H1 (cell line): ENCODE results near the gene SLITRK2. TPM values are rescaled to one million over a fixed set of nuclear protein-coding genes. Genes with fewer than 3 reads are reported as not detected.
A peak's percentile ranks its signal among the peaks of the same experiment; 100 is the strongest.

Experiments used
- CTCF ChIA-PET: fragments of 300-600 bp; sonication (Branson Sonifier 250); formaldehyde crosslinking; loops from one replicate; lab custom pipeline; 2021; ENCODE audit not compliant: partially characterized antibody; lab: Charles Lee
- POLR2A ChIA-PET: fragments of 300-600 bp; sonication (Branson Sonifier 250); formaldehyde crosslinking; loops from one replicate; lab custom pipeline; 2021; ENCODE audit warnings: inconsistent platforms; ENCODE audit not compliant: partially characterized antibody; lab: Charles Lee
- DNase-seq, 2 experiments: peaks; one replicate each; pipeline versions ENCODE4 v3.0.0 to v3.0.0-alpha.2; 2010 to 2022; ENCODE audit warnings: low spot score in 2 of 2, low read depth in 1 of 2, mixed read lengths in 1 of 2
- FAIRE-seq: peaks from 2 replicates; lab custom pipeline; 2011; peaks lifted over from hg19 to GRCh38; lab: Jason Lieb, UNC
- H2AFZ ChIP-seq: 2 replicates; pipeline ENCODE4 v1.8.1; 2012; ENCODE audit warnings: low read length, inconsistent platforms
- H2AK5ac ChIP-seq: 2 replicates; pipeline ENCODE4 v1.6.1; 2013; ENCODE audit warnings: low read depth, low read length
- H2BK120ac ChIP-seq: replicated peaks from 2 replicates; pipeline ENCODE3; 2013; ENCODE audit warnings: low read depth, low read length, inconsistent platforms
- H2BK12ac ChIP-seq: 2 replicates; pipeline ENCODE4 v1.6.1; 2013; ENCODE audit warnings: low read depth, low read length
- H2BK15ac ChIP-seq: 2 replicates; pipeline ENCODE4 v1.6.1; 2013; ENCODE audit warnings: low read length
- H2BK20ac ChIP-seq: 2 replicates; pipeline ENCODE4 v1.6.1; 2013; ENCODE audit warnings: low read length
- H2BK5ac ChIP-seq: 2 replicates; pipeline ENCODE4 v1.6.1; 2013; ENCODE audit warnings: low read depth, low read length
- H3K14ac ChIP-seq: 2 replicates; pipeline ENCODE4 v1.6.1; 2013; ENCODE audit warnings: inconsistent platforms; ENCODE audit not compliant: insufficient read length
- H3K18ac ChIP-seq: 2 replicates; pipeline ENCODE4 v1.6.1; 2013; ENCODE audit warnings: low read length; ENCODE audit errors: extremely low read depth
- H3K23ac ChIP-seq: 2 replicates; pipeline ENCODE4 v1.6.1; 2013; ENCODE audit warnings: inconsistent platforms; ENCODE audit not compliant: insufficient read length
- H3K23me2 ChIP-seq: 2 replicates; pipeline ENCODE4 v1.6.1; 2013; ENCODE audit warnings: low read depth, low read length
- H3K27ac ChIP-seq: 2 replicates; pipeline ENCODE4 v1.6.1; 2011; ENCODE audit warnings: low read depth, low read length, inconsistent platforms
- H3K27me3 ChIP-seq, 4 experiments: replicated peaks in 1 of 4; 1 replicate in 1 of 4; 2 replicates in 3 of 4; pipeline versions ENCODE4 v1.6.1 to v1.8.1; 2011 to 2013; ENCODE audit warnings: low read length in 3 of 4, mild to moderate bottlenecking in 3 of 4, inconsistent platforms in 2 of 4, mixed read lengths in 2 of 4, moderate library complexity in 1 of 4; ENCODE audit not compliant: control insufficient read depth in 3 of 4, insufficient read depth in 3 of 4; ENCODE audit errors: extremely low read depth in 1 of 4
- H3K36me3 ChIP-seq, 4 experiments: 2 replicates each; pipeline versions ENCODE4 v1.6.1 to v1.8.1; 2011 to 2013; ENCODE audit warnings: mild to moderate bottlenecking in 4 of 4, low read length in 3 of 4, moderate library complexity in 2 of 4, control low read depth in 1 of 4, inconsistent platforms in 1 of 4; ENCODE audit not compliant: insufficient read depth in 4 of 4, control insufficient read depth in 2 of 4
- H3K4ac ChIP-seq: replicated peaks from 2 replicates; pipeline ENCODE3; 2013; ENCODE audit warnings: low read length, low read depth, mixed read lengths, inconsistent platforms; ENCODE audit not compliant: insufficient read length
- H3K4me1 ChIP-seq, 4 experiments: replicated peaks in 1 of 4; 1 replicate in 1 of 4; 2 replicates in 3 of 4; pipeline versions ENCODE4 v1.6.1 to v1.8.1; 2011 to 2013; ENCODE audit warnings: low read length in 3 of 4, inconsistent platforms in 2 of 4, mixed read lengths in 1 of 4; ENCODE audit not compliant: insufficient read depth in 4 of 4, control insufficient read depth in 3 of 4
- H3K4me2 ChIP-seq, 2 experiments: 2 replicates each; pipeline versions ENCODE4 v1.6.1 to v1.8.1; 2011 to 2013; ENCODE audit warnings: low read depth in 2 of 2, low read length in 2 of 2, control low read depth in 1 of 2, inconsistent platforms in 1 of 2, mild to moderate bottlenecking in 1 of 2; ENCODE audit not compliant: insufficient read depth in 1 of 2
- H3K4me3 ChIP-seq, 4 experiments: fragments of 200-600, 300-600 bp in 1 of 4; sonication (generic), shearing (Covaris generic), sonication (Bioruptor Twin) in 1 of 4; 2 replicates each; pipeline versions ENCODE4 v1.5.1 to v1.8.1; 2011 to 2016; ENCODE audit warnings: low read length in 4 of 4, low read depth in 3 of 4, control low read depth in 2 of 4, inconsistent platforms in 2 of 4, mild to moderate bottlenecking in 2 of 4, mixed read lengths in 1 of 4, moderate library complexity in 1 of 4; ENCODE audit not compliant: insufficient read depth in 2 of 4; ENCODE audit errors: extremely low read depth in 1 of 4
- H3K56ac ChIP-seq: replicated peaks from 2 replicates; pipeline ENCODE3; 2013; ENCODE audit warnings: low read depth, mild to moderate bottlenecking, mixed read lengths, low read length, inconsistent platforms; ENCODE audit not compliant: insufficient read length
- H3K79me1 ChIP-seq: 2 replicates; pipeline ENCODE4 v1.6.1; 2013; ENCODE audit warnings: low read depth, low read length, control low read depth
- H3K79me2 ChIP-seq, 2 experiments: 2 replicates each; pipeline versions ENCODE4 v1.6.1 to v1.8.1; 2012 to 2013; ENCODE audit warnings: low read length in 2 of 2, mild to moderate bottlenecking in 2 of 2, inconsistent platforms in 1 of 2; ENCODE audit not compliant: insufficient read depth in 2 of 2, control insufficient read depth in 1 of 2
- H3K9ac ChIP-seq, 4 experiments: replicated peaks in 1 of 4; 1 replicate in 1 of 4; 2 replicates in 3 of 4; pipeline versions ENCODE4 v1.6.1 to v1.8.1; 2011 to 2013; ENCODE audit warnings: low read depth in 3 of 4, low read length in 3 of 4, control low read depth in 2 of 4, mild to moderate bottlenecking in 2 of 4, moderate library complexity in 2 of 4, inconsistent platforms in 1 of 4; ENCODE audit errors: extremely low read depth in 1 of 4
- H3K9me3 ChIP-seq, 2 experiments: 2 replicates each; pipeline versions ENCODE4 v1.6.1 to v1.8.1; 2012 to 2013; ENCODE audit warnings: mild to moderate bottlenecking in 2 of 2, moderate library complexity in 2 of 2, control low read depth in 1 of 2, inconsistent platforms in 1 of 2, low read depth in 1 of 2, low read length in 1 of 2, mixed read lengths in 1 of 2; ENCODE audit not compliant: insufficient read depth in 2 of 2
- H4K20me1 ChIP-seq, 2 experiments: replicated peaks in 1 of 2; 2 replicates each; pipeline versions ENCODE3 to v1.8.1; 2011 to 2013; ENCODE audit warnings: inconsistent platforms in 2 of 2, low read length in 2 of 2, mild to moderate bottlenecking in 1 of 2; ENCODE audit not compliant: insufficient read depth in 2 of 2, control insufficient read depth in 1 of 2
- H4K5ac ChIP-seq: 2 replicates; pipeline ENCODE4 v1.6.1; 2013; ENCODE audit warnings: low read length, low read depth, mixed read lengths, inconsistent platforms; ENCODE audit not compliant: insufficient read length
- H4K8ac ChIP-seq: 2 replicates; pipeline ENCODE4 v1.8.0; 2013; ENCODE audit warnings: mild to moderate bottlenecking, moderate library complexity, low read length, inconsistent platforms; ENCODE audit not compliant: insufficient read depth; ENCODE audit errors: extremely low read depth
- H4K91ac ChIP-seq: replicated peaks from 2 replicates; pipeline ENCODE3; 2013; ENCODE audit warnings: low read length, mixed read lengths, inconsistent platforms; ENCODE audit not compliant: insufficient read length
- EZH2 ChIP-seq: fragments of 200-600 bp; sonication (generic); IDR thresholded peaks from 2 replicates; pipeline ENCODE4 v1.7.1; 2012; ENCODE audit warnings: low read depth, mild to moderate bottlenecking, moderate library complexity, low read length, inconsistent platforms; ENCODE audit not compliant: severe bottlenecking
- FOSL1 ChIP-seq: IDR thresholded peaks from 2 replicates; pipeline ENCODE4 v1.6.1; 2011; ENCODE audit warnings: mild to moderate bottlenecking, low read depth, low read length, moderate library complexity; ENCODE audit not compliant: insufficient read depth
- KDM4A ChIP-seq: IDR thresholded peaks from one replicate; pipeline ENCODE4 v1.7.1; 2012; ENCODE audit warnings: low read depth, mild to moderate bottlenecking, moderate library complexity, low read length, inconsistent platforms; ENCODE audit not compliant: severe bottlenecking
- POLR2A ChIP-seq, 2 experiments: IDR thresholded peaks; 1 replicate in 1 of 2; 2 replicates in 1 of 2; pipeline ENCODE4 v1.6.1; 2011; ENCODE audit warnings: low read depth in 2 of 2, low read length in 2 of 2, mild to moderate bottlenecking in 2 of 2; ENCODE audit errors: control extremely low read depth in 1 of 2
- RBBP5 ChIP-seq: IDR thresholded peaks from 2 replicates; pipeline ENCODE4 v1.7.1; 2012; ENCODE audit warnings: low read depth, mild to moderate bottlenecking, inconsistent platforms, low read length, moderate library complexity, borderline replicate concordance
- SAP30 ChIP-seq: fragments of 300-600 bp; sonication (generic); IDR thresholded peaks from 2 replicates; pipeline ENCODE4 v1.7.1; 2012; ENCODE audit warnings: low read length, moderate library complexity, mild to moderate bottlenecking, inconsistent platforms; ENCODE audit not compliant: insufficient read depth, insufficient replicate concordance
- USF2 ChIP-seq: IDR thresholded peaks from 2 replicates; pipeline ENCODE4 v1.6.1; 2011; ENCODE audit warnings: low read length, improper control_type of control experiment
- WGBS, 2 experiments: shearing (Covaris generic) in 1 of 2; methylation state at CpG; one replicate each; pipeline versions ENCODE4 v1.1.6 to v1.1.7; 2013 to 2015; ENCODE audit warnings: low lambda C conversion rate in 2 of 2, mixed read lengths in 2 of 2, inconsistent platforms in 1 of 2, low coverage in 1 of 2, missing lambda C conversion rate in 1 of 2; ENCODE audit not compliant: insufficient replicate concordance in 2 of 2, insufficient coverage in 1 of 2, insufficient read length in 1 of 2; ENCODE audit errors: extremely low coverage in 1 of 2, missing lambda C conversion rate in 1 of 2; 5-methylcytosine and 5-hydroxymethylcytosine counted together
- polyA plus RNA-seq, 7 experiments: library from polyadenylated mRNA; depleted of rRNA in 3 of 7; stranded (reverse) in 5 of 7; unstranded in 2 of 7; fragments of >200 nt in 5 of 7; fragments of 200-250 nt in 2 of 7; gene quantifications; 1 replicate in 5 of 7; 2 replicates in 1 of 7; 4 replicates in 1 of 7; pipeline versions ENCODE4 v1.2.1 to v1.2.3, GENCODE V29; 2011 to 2013; ENCODE audit warnings: missing spikeins in 2 of 7, mixed read lengths in 2 of 7
- total RNA-seq: library from RNA; stranded (reverse); fragmentation: NEBNext Ultra II Directional; extraction: Animal tissue kit (Norgen Biotek cat#: 25700); gene quantifications from 2 replicates; pipeline ENCODE4 v1.2.1, GENCODE V29; 2021
- TF ChIP-seq, protein P1 (sequence below): IDR thresholded peaks from 2 replicates; pipeline ENCODE4 v1.6.1; 2012; ENCODE audit warnings: inconsistent platforms

Gene SLITRK2
- total and polyA plus RNA-seq, 2 of the 8 experiments (the other 6 are each of a cell fraction or from before 2014, with no cell fraction given), result 0.14 to 0.39 TPM

GRCh38 chrX:145818186-145819113, 821 bp downstream of the SLITRK2 start:
- Histone ChIP-seq H3K27ac (no peak overlapping the region), H2BK20ac (no peak overlapping the region), H4K5ac (no peak overlapping the region), H3K18ac (no peak overlapping the region), H4K8ac (no peak overlapping the region), H3K79me1 (no peaks in the 10 kb centered on the region), H3K23me2 (peaks cover 13% of the 10 kb centered on the region; the same call in 1 of the 2 replicates), H2BK15ac (no peak overlapping the region; the same call in 1 of the 2 replicates), H3K4ac (no peak overlapping the region), H3K4me1 (peaks cover 0 to 8% (median 3%) of the 10 kb centered on the region in 4 experiments; a peak in 4 of 7 replicates), H3K4me3 (peak overlapping the region; percentile 37 to 65 (median 39)), H3K14ac (no peak overlapping the region), H2BK12ac (no peak overlapping the region), H2BK120ac (no peak overlapping the region), H3K9me3 (no peaks in the 10 kb centered on the region), H2AFZ (peak overlapping the region; percentile 32; the same call in 1 of the 2 replicates), H3K56ac (no peak overlapping the region), H2AK5ac (no peak overlapping the region), H4K91ac (no peak overlapping the region), H4K20me1 (peaks cover 0 to 2% of the 10 kb centered on the region in 2 experiments), H3K9ac (no peak overlapping the region; a peak in 1 of 7 replicates), H2BK5ac (no peak overlapping the region), H3K36me3 (no peaks in the 10 kb centered on the region), H3K4me2 (peak overlapping the region; percentile 80 to 89), H3K23ac (no peak overlapping the region), H3K27me3 (peaks cover 43 to 92% (median 73%) of the 10 kb centered on the region in 4 experiments), H3K79me2 (no peaks in the 10 kb centered on the region)
- FAIRE-seq (no peak), DNase-seq (peak in 1 of 2 experiments; percentile 57)
- ChIA-PET CTCF (interaction anchor here (1.1 kb wide), 1 partner anchor 335 kb away, joined by 3 read pairs; no protein-coding TSS in a partner anchor), POLR2A (no interaction called here)
- 1% methylated on average over 22 of the region's 70 CpGs; no CpG with 5 or more reads in 1 of the 2 experiments for WGBS, 2 experiments
- TF ChIP-seq, protein P1, sequence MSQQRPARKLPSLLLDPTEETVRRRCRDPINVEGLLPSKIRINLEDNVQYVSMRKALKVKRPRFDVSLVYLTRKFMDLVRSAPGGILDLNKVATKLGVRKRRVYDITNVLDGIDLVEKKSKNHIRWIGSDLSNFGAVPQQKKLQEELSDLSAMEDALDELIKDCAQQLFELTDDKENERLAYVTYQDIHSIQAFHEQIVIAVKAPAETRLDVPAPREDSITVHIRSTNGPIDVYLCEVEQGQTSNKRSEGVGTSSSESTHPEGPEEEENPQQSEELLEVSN, result peak; percentile 36; the same call in 1 of the 2 replicates
- no peak for TF ChIP-seq SAP30
- TF ChIP-seq FOSL1, result no peak
- no peak for TF ChIP-seq POLR2A (IDR thresholded peaks at IDR 0.05; ENCODE audit: control extremely low read depth in 1 of 2, low read depth in 2 of 2, low read length in 2 of 2)
- no peak for TF ChIP-seq RBBP5
- peak; percentile 66 for TF ChIP-seq EZH2
- TF ChIP-seq USF2, result no peak
- TF ChIP-seq KDM4A, result peak; percentile 20
